A673 (cell line): ENCODE results near the gene VIP.

Experiments used
- EZH2 ChIP-seq: fragments of 200-600 bp; sonication (generic); IDR thresholded peaks from 2 replicates; pipeline ENCODE4 v1.6.1; 2017; ENCODE audit warnings: borderline replicate concordance, low read depth, mild to moderate bottlenecking, mixed read lengths, antibody characterized with exemption, low read length; ENCODE audit not compliant: poor library complexity, severe bottlenecking
- TF ChIP-seq, protein P1 (sequence below): fragments of 300-800, 200-600 bp; sonication (generic); conservative IDR thresholded peaks from 2 replicates; pipeline ENCODE4 v1.5.1; 2017; ENCODE audit warnings: low read depth, mild to moderate bottlenecking, antibody characterized with exemption, low read length, moderate library complexity, mixed read lengths

GRCh38 chr6:152750694-152751093, at the start of gene VIP:
- no peak for TF ChIP-seq EZH2
- TF ChIP-seq, protein P1, sequence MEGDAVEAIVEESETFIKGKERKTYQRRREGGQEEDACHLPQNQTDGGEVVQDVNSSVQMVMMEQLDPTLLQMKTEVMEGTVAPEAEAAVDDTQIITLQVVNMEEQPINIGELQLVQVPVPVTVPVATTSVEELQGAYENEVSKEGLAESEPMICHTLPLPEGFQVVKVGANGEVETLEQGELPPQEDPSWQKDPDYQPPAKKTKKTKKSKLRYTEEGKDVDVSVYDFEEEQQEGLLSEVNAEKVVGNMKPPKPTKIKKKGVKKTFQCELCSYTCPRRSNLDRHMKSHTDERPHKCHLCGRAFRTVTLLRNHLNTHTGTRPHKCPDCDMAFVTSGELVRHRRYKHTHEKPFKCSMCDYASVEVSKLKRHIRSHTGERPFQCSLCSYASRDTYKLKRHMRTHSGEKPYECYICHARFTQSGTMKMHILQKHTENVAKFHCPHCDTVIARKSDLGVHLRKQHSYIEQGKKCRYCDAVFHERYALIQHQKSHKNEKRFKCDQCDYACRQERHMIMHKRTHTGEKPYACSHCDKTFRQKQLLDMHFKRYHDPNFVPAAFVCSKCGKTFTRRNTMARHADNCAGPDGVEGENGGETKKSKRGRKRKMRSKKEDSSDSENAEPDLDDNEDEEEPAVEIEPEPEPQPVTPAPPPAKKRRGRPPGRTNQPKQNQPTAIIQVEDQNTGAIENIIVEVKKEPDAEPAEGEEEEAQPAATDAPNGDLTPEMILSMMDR, result no peak
